CD4-positive, alpha-beta T cell (primary cell): Measurements from ENCODE around the gene SERGEF. TPM values are rescaled to one million over a fixed set of nuclear protein-coding genes. Genes with fewer than 3 reads are reported as not detected.

Experiments
- ATAC-seq: fragments of 200-7000 bp; cut with Tn5 transposase; one replicate; pipeline ENCODE4 v1.10.0; 2022; ENCODE audit warnings: mild to moderate bottlenecking; ENCODE audit not compliant: poor library complexity
- CTCF ChIA-PET: fragments of 350-600 bp; sonication (Branson Sonifier 250); formaldehyde crosslinking; loops from one replicate; lab custom pipeline; 2021; ENCODE audit warnings: antibody characterized with exemption, inconsistent platforms; lab: Charles Lee
- POLR2A ChIA-PET: fragments of 350-600 bp; sonication (Branson Sonifier 250); formaldehyde crosslinking; loops from one replicate; lab custom pipeline; 2021; ENCODE audit warnings: antibody characterized with exemption, inconsistent platforms; lab: Charles Lee
- DNase-seq, 14 experiments: peaks; one replicate each; pipeline ENCODE4 v3.0.0-alpha.2; 2013 to 2020; ENCODE audit warnings: mixed read lengths in 2 of 14
- H3K27ac ChIP-seq, 2 donors: one replicate each; pipeline versions ENCODE4 v1.5.1 to v1.7.0; 2013; ENCODE audit warnings: low read length in 2 of 2, low read depth in 1 of 2, mild to moderate bottlenecking in 1 of 2
- H3K27me3 ChIP-seq, 2 experiments: 1 replicate in 1 of 2; 2 replicates in 1 of 2; pipeline versions ENCODE4 v1.6.1 to v1.7.0; 2013; ENCODE audit warnings: low read length in 2 of 2, control low read depth in 1 of 2, mild to moderate bottlenecking in 1 of 2, moderate library complexity in 1 of 2; ENCODE audit not compliant: insufficient read depth in 2 of 2, control insufficient read depth in 1 of 2
- H3K36me3 ChIP-seq: one replicate; pipeline ENCODE4 v1.6.1; 2013; ENCODE audit warnings: low read length, control low read depth; ENCODE audit not compliant: insufficient read depth
- H3K4me1 ChIP-seq: one replicate; pipeline ENCODE4 v1.6.1; 2013; ENCODE audit warnings: low read length, control low read depth; ENCODE audit not compliant: insufficient read depth
- H3K4me3 ChIP-seq: one replicate; pipeline ENCODE4 v1.5.1; 2013; ENCODE audit warnings: mild to moderate bottlenecking, low read length, moderate library complexity
- H3K9me3 ChIP-seq, 2 experiments: 1 replicate in 1 of 2; 2 replicates in 1 of 2; pipeline versions ENCODE4 v1.6.1 to v1.7.0; 2013; ENCODE audit warnings: low read length in 2 of 2, mild to moderate bottlenecking in 2 of 2, control low read depth in 1 of 2, moderate library complexity in 1 of 2; ENCODE audit not compliant: control insufficient read depth in 1 of 2, insufficient read depth in 1 of 2
- H3K27ac Mint-ChIP-seq: one replicate; pipeline ENCODE4 v1.8.0; 2020; ENCODE audit warnings: mixed read lengths
- H3K27me3 Mint-ChIP-seq: one replicate; pipeline ENCODE4 v1.8.0; 2021; ENCODE audit warnings: mixed read lengths
- H3K36me3 Mint-ChIP-seq: one replicate; pipeline ENCODE4 v1.8.0; 2021; ENCODE audit warnings: low read depth, mixed read lengths
- H3K4me1 Mint-ChIP-seq: one replicate; pipeline ENCODE4 v1.8.0; 2021; ENCODE audit warnings: low read depth, mixed read lengths
- H3K4me3 Mint-ChIP-seq: one replicate; pipeline ENCODE4 v1.8.0; 2020; ENCODE audit warnings: mild to moderate bottlenecking, mixed read lengths
- H3K9me3 Mint-ChIP-seq: one replicate; pipeline ENCODE4 v1.8.0; 2020; ENCODE audit warnings: mixed read lengths
- CTCF ChIP-seq: fragments of 200-600 bp; IDR thresholded peaks from one replicate; pipeline ENCODE4 v1.8.0; 2022; ENCODE audit warnings: antibody characterized with exemption, mild to moderate bottlenecking
- intact Hi-C, 2 experiments: fragments of 100-400 bp; cut with DNase I in 1 of 2; cut with micrococcal nuclease in 1 of 2; formaldehyde crosslinking; loops; one replicate each; pipeline versions ENCODE4 v1.15.1 to v1.9.0; 2023 to 2025; cut with DNase I, micrococcal nuclease
- total RNA-seq, 174 experiments: library from RNA in 2 of 174; stranded (reverse) in 2 of 174; gene quantifications; one replicate each; pipeline ENCODE4 v1.2.3 and lab custom pipeline; 2021 to 2026

The SERGEF gene
- total RNA-seq, 2 experiments from 2014 or later = 35.2 to 37.1 TPM

- intact Hi-C loops = no loop called here
- no peak for ATAC-seq
- CTCF ChIA-PET = no interaction called here
- no peak for TF ChIP-seq CTCF
- H3K4me3 Mint-ChIP-seq = no peak overlapping the region
- no peaks in the 10 kb centered on the region for H3K4me1 ChIP-seq
- no peak overlapping the region for H3K27ac Mint-ChIP-seq
- no peak overlapping the region for H3K4me3 ChIP-seq
- peaks cover 24% of the 10 kb centered on the region for H3K36me3 Mint-ChIP-seq
- H3K27me3 ChIP-seq = no peaks in the 10 kb centered on the region
- no peaks in the 10 kb centered on the region for H3K4me1 Mint-ChIP-seq
- no peaks in the 10 kb centered on the region for H3K9me3 Mint-ChIP-seq
- H3K36me3 ChIP-seq = peaks cover 4% of the 10 kb centered on the region
- no peaks in the 10 kb centered on the region for H3K9me3 ChIP-seq
- POLR2A ChIA-PET = no interaction called here
- H3K27ac ChIP-seq = no peak overlapping the region
- H3K27me3 Mint-ChIP-seq = no peaks in the 10 kb centered on the region
- DNase-seq = no peak
These were observed 225.9 kb downstream of the SERGEF start for GRCh38 chr11:17786824-17787525.

- ChIA-PET POLR2A (no interaction called here), CTCF (no interaction called here)
- Mint-ChIP-seq H3K4me3 (no peak overlapping the region), H3K27ac (no peak overlapping the region), H3K36me3 (peaks cover 20% of the 10 kb centered on the region), H3K9me3 (no peaks in the 10 kb centered on the region), H3K27me3 (no peaks in the 10 kb centered on the region), H3K4me1 (no peaks in the 10 kb centered on the region)
- Histone ChIP-seq H3K27me3 (no peaks in the 10 kb centered on the region), H3K4me1 (no peaks in the 10 kb centered on the region), H3K4me3 (no peak overlapping the region), H3K9me3 (no peaks in the 10 kb centered on the region), H3K27ac (no peak overlapping the region), H3K36me3 (peaks cover 4% of the 10 kb centered on the region)
- ATAC-seq (no peak), DNase-seq (no peak)
- intact Hi-C loops = no loop called here
- TF ChIP-seq CTCF = no peak
These were observed 229.0 kb downstream of the SERGEF start for GRCh38 chr11:17783878-17784277.

GRCh38 chr11:17782603-17783337, 230.1 kb downstream of the SERGEF start:
- H3K4me3 Mint-ChIP-seq = no peak overlapping the region
- POLR2A ChIA-PET = no interaction called here

More at GRCh38 chr11:17782603-17783337, 230.1 kb downstream of the SERGEF start:
- no peak for ATAC-seq
- Histone ChIP-seq H3K27ac (no peak overlapping the region), H3K36me3 (peaks cover 4% of the 10 kb centered on the region), H3K4me1 (no peaks in the 10 kb centered on the region), H3K27me3 (no peaks in the 10 kb centered on the region), H3K9me3 (no peaks in the 10 kb centered on the region), H3K4me3 (no peak overlapping the region)
- intact Hi-C loops = no loop called here
- H3K9me3 Mint-ChIP-seq = no peaks in the 10 kb centered on the region
- DNase-seq = no peak
- peaks cover 11% of the 10 kb centered on the region for H3K36me3 Mint-ChIP-seq
- TF ChIP-seq CTCF = no peak
- CTCF ChIA-PET = no interaction called here
- H3K27me3 Mint-ChIP-seq = no peaks in the 10 kb centered on the region
- H3K4me1 Mint-ChIP-seq = no peaks in the 10 kb centered on the region
- H3K27ac Mint-ChIP-seq = no peak overlapping the region
